Stomach (tissue), 9 donors: ENCODE measurements around the gene ZGPAT. TPM values are rescaled to one million over a fixed set of nuclear protein-coding genes. Genes with fewer than 3 reads are reported as not detected.
"Not testable (repeated sequence)": the region's sequence is repeated elsewhere in the genome, so short reads cannot be mapped to it uniquely, and the experiment has no call there.

Experiments used
- DNase-seq, 2 donors: peaks; one replicate each; pipeline versions ENCODE4 v3.0.0 to v3.0.0-alpha.2; 2013 to 2019
- H3K27ac ChIP-seq, 5 donors: fragments of 200-600 bp in 4 of 5; sonication (generic) in 4 of 5; one replicate each; pipeline ENCODE4 v1.5.1; 2013 to 2019; ENCODE audit warnings: mild to moderate bottlenecking in 1 of 5, moderate library complexity in 1 of 5
- H3K27me3 ChIP-seq, 3 donors: fragments of 200-600 bp; sonication (generic); one replicate each; pipeline ENCODE4 v1.5.1; 2017 to 2019; ENCODE audit warnings: mixed run types in 1 of 3
- H3K36me3 ChIP-seq, 4 donors: fragments of 200-600 bp; sonication (generic); 1 replicate in 3 of 4; 2 replicates in 1 of 4; pipeline ENCODE4 v1.5.1; 2016 to 2019
- H3K4me1 ChIP-seq, 4 donors: fragments of 200-600 bp; sonication (generic); one replicate each; pipeline ENCODE4 v1.5.1; 2016 to 2019
- H3K4me3 ChIP-seq, 4 donors: fragments of 200-600 bp; sonication (generic) in 3 of 4; one replicate each; pipeline ENCODE4 v1.5.1; 2016 to 2019; ENCODE audit warnings: mild to moderate bottlenecking in 1 of 4
- H3K9me3 ChIP-seq, 4 donors: fragments of 200-600 bp; sonication (generic); one replicate each; pipeline ENCODE4 v1.5.1; 2016 to 2019
- CTCF ChIP-seq, 7 experiments: fragments of 450-650 bp in 4 of 7; fragments of 200-600 bp in 3 of 7; sonication (generic) in 3 of 7; IDR thresholded peaks; one replicate each; pipeline ENCODE4 v1.5.1; 2016 to 2019; ENCODE audit warnings: antibody characterized with exemption in 7 of 7, control low read depth in 2 of 7, mild to moderate bottlenecking in 1 of 7
- EP300 ChIP-seq: sonication (generic); formaldehyde crosslinking; IDR thresholded peaks from one replicate; pipeline ENCODE4 v1.6.1; 2017; ENCODE audit warnings: antibody characterized with exemption
- POLR2A ChIP-seq, 4 donors: fragments of 450-650 bp; IDR thresholded peaks; one replicate each; pipeline ENCODE4 v1.6.1; 2016; ENCODE audit warnings: antibody characterized with exemption in 4 of 4, control low read depth in 2 of 4, mild to moderate bottlenecking in 1 of 4, moderate library complexity in 1 of 4
- POLR2AphosphoS5 ChIP-seq, 3 donors: sonication (generic); formaldehyde crosslinking; IDR thresholded peaks; one replicate each; pipeline ENCODE4 v1.6.1; 2016; ENCODE audit warnings: antibody characterized with exemption in 3 of 3
- WGBS, 5 donors: extraction: QIAGEN DNeasy Blood & Tissue Kit in 3 of 5; methylation state at CpG; one replicate each; pipeline versions ENCODE4 v1.1.5 to v1.1.7; 2013 to 2018; 5-methylcytosine and 5-hydroxymethylcytosine counted together
- intact Hi-C: fragments of 100-400 bp; cut with DNase I; formaldehyde crosslinking; loops from one replicate; pipeline ENCODE4 v1.15.1; 2023; ENCODE audit warnings: low total_unique reads
- polyA plus RNA-seq, 3 donors: library from polyadenylated mRNA; stranded (reverse); fragments of 200-250 nt; gene quantifications; one replicate each; pipeline ENCODE4 v1.2.3, GENCODE V29; 2013
- total RNA-seq, 5 donors: library from RNA; depleted of rRNA; stranded (reverse); fragments of >200 nt; gene quantifications; one replicate each; pipeline versions ENCODE4 v1.1.0 to v1.2.3, GENCODE V29; 2014 to 2016
- donor health status: healthy with polysubstance abuse.
- donor health status: Bipolar disorder and iron deficiency.
- donor health status: healthy.

ZGPAT gene
- total and polyA plus RNA-seq, 8 donors = 12.3 to 49.6 (median 38.5) TPM

GRCh38 chr20:63774306-63774705 lies 66.5 kb downstream of the ZGPAT start:
- H3K27me3 ChIP-seq = peaks cover 0 to 13% (median 3%) of the 10 kb centered on the region in 3 donors
- H3K36me3 ChIP-seq = peaks cover 0 to 21% (median 11%) of the 10 kb centered on the region in 4 donors
- H3K27ac ChIP-seq = no peak overlapping the region
- intact Hi-C loops = no loop called here
- WGBS, 5 donors = 71 to 82% (median 77%) methylated on average over 12 to 15 of the region's 15 CpGs
- no peak for TF ChIP-seq EP300
- TF ChIP-seq CTCF (IDR thresholded peaks at IDR 0.05) = no peak
- TF ChIP-seq POLR2AphosphoS5 (IDR thresholded peaks at IDR 0.05) = no peak
- no peak for TF ChIP-seq POLR2A (IDR thresholded peaks at IDR 0.05)
- DNase-seq = no peak
- no peaks in the 10 kb centered on the region for H3K9me3 ChIP-seq
- peaks cover 8 to 20% (median 13%) of the 10 kb centered on the region in 4 donors for H3K4me1 ChIP-seq
- H3K4me3 ChIP-seq = no peak overlapping the region

- Histone ChIP-seq H3K27ac (peak overlapping the region in 1 of 5 donors; percentile 18), H3K4me3 (peak overlapping the region; percentile 7 to 22 (median 12)), H3K36me3 (peaks cover 0 to 11% (median 8%) of the 10 kb centered on the region in 4 donors), H3K9me3 (no peaks in the 10 kb centered on the region), H3K27me3 (peaks cover 0 to 13% (median 3%) of the 10 kb centered on the region in 3 donors), H3K4me1 (peaks cover 8 to 20% (median 13%) of the 10 kb centered on the region in 4 donors)
- WGBS, 5 donors = 27 to 44% (median 30%) methylated on average over 40 to 67 of the region's 67 CpGs
- no peak for TF ChIP-seq EP300
- TF ChIP-seq CTCF (IDR thresholded peaks at IDR 0.05) = peak in 4 of 7 experiments; percentile 37 to 55 (median 49)
- peak in 1 of 2 donors; percentile 89 for DNase-seq
- intact Hi-C loops = no loop called here
Measured at GRCh38 chr20:63775096-63775978, 67.5 kb downstream of the ZGPAT start.

GRCh38 chr20:63776875-63777274 lies 69.0 kb downstream of the ZGPAT start:
- H3K4me3 ChIP-seq, H3K9me3 ChIP-seq, DNase-seq, intact Hi-C loops, H3K36me3 ChIP-seq, H3K27ac ChIP-seq: not testable (repeated sequence)
- peaks cover 8 to 20% (median 13%) of the 10 kb centered on the region in 4 donors for H3K4me1 ChIP-seq
- H3K27me3 ChIP-seq = peaks cover 0 to 13% (median 3%) of the 10 kb centered on the region in 3 donors
- 86 to 96% (median 95%) methylated on average over 20 to 23 of the region's 23 CpGs for WGBS, 5 donors

- peaks cover 0 to 13% (median 3%) of the 10 kb centered on the region in 3 donors for H3K27me3 ChIP-seq
- no peak overlapping the region for H3K4me3 ChIP-seq
- H3K4me1 ChIP-seq = peaks cover 8 to 19% (median 13%) of the 10 kb centered on the region in 4 donors
- intact Hi-C loops = no loop called here
- H3K27ac ChIP-seq = no peak overlapping the region
- H3K36me3 ChIP-seq = no peaks in the 10 kb centered on the region
- WGBS, 5 donors = 93 to 96% (median 95%) methylated on average over 13 of the region's 13 CpGs
- no peak for DNase-seq
- no peak for TF ChIP-seq CTCF (IDR thresholded peaks at IDR 0.05)
- no peaks in the 10 kb centered on the region for H3K9me3 ChIP-seq
Measured at GRCh38 chr20:63777614-63778013, 69.8 kb downstream of the ZGPAT start.
